Esophagus muscularis mucosa (tissue), 4 donors: ENCODE results near the gene AAK1. TPM values are rescaled to one million over a fixed set of nuclear protein-coding genes. Genes with fewer than 3 reads are reported as not detected.

Experiments used
- DNase-seq: peaks from one replicate; pipeline ENCODE4 v3.0.0-alpha.2; 2017; ENCODE audit errors: extremely low spot score
- H3K27ac ChIP-seq, 4 donors: fragments of 200-600 bp; sonication (generic); replicated peaks in 1 of 4; 1 replicate in 3 of 4; 2 replicates in 1 of 4; pipeline ENCODE4 v1.5.1; 2016 to 2019; ENCODE audit warnings: mild to moderate bottlenecking in 1 of 4
- H3K27me3 ChIP-seq, 4 donors: fragments of 200-600 bp; sonication (generic); one replicate each; pipeline versions ENCODE4 v1.5.1 to v1.6.0; 2016 to 2019
- H3K36me3 ChIP-seq, 4 donors: fragments of 200-600 bp; sonication (generic); one replicate each; pipeline ENCODE4 v1.5.1; 2016 to 2019
- H3K4me1 ChIP-seq, 4 donors: fragments of 200-600 bp; sonication (generic); one replicate each; pipeline ENCODE4 v1.5.1; 2016 to 2019
- H3K4me3 ChIP-seq, 4 donors: fragments of 200-600 bp; sonication (generic); 1 replicate in 2 of 4; 2 replicates in 2 of 4; pipeline ENCODE4 v1.5.1; 2016 to 2019; ENCODE audit warnings: mild to moderate bottlenecking in 4 of 4, moderate library complexity in 1 of 4
- H3K9me3 ChIP-seq, 4 donors: fragments of 200-600 bp; sonication (generic); 1 replicate in 3 of 4; 2 replicates in 1 of 4; pipeline ENCODE4 v1.5.1; 2016 to 2019
- EP300 ChIP-seq: sonication (generic); formaldehyde crosslinking; IDR thresholded peaks from one replicate; pipeline ENCODE4 v1.6.1; 2017; ENCODE audit warnings: antibody characterized with exemption
- POLR2A ChIP-seq: fragments of 450-650 bp; IDR thresholded peaks from one replicate; pipeline ENCODE4 v1.6.1; 2017; ENCODE audit warnings: antibody characterized with exemption, moderate library complexity, mild to moderate bottlenecking, low read depth
- POLR2AphosphoS5 ChIP-seq, 2 donors: sonication (generic); formaldehyde crosslinking; IDR thresholded peaks; one replicate each; pipeline ENCODE4 v1.6.1; 2017; ENCODE audit warnings: antibody characterized with exemption in 2 of 2
- WGBS: methylation state at CpG from one replicate; pipeline ENCODE4 v1.1.5; 2018; 5-methylcytosine and 5-hydroxymethylcytosine counted together
- intact Hi-C: fragments of 100-400 bp; cut with DNase I; formaldehyde crosslinking; loops from one replicate; pipeline ENCODE4 v1.15.1; 2023
- total RNA-seq, 4 donors: library from RNA; depleted of rRNA; stranded (reverse); fragments of >200 nt; gene quantifications; one replicate each; pipeline versions ENCODE4 v1.1.0 to v1.2.1, GENCODE V29; 2016
- TF ChIP-seq, protein P1 (sequence below), 3 experiments: fragments of 200-600 bp in 2 of 3; fragments of 450-650 bp in 1 of 3; sonication (generic) in 2 of 3; IDR thresholded peaks; one replicate each; pipeline ENCODE4 v1.5.1; 2017 to 2019; ENCODE audit warnings: antibody characterized with exemption in 3 of 3, mild to moderate bottlenecking in 2 of 3, moderate library complexity in 1 of 3

Gene AAK1
- total RNA-seq, 4 donors from 2014 or later: 27.8 to 53.2 (median 41.9) TPM

DNA sequence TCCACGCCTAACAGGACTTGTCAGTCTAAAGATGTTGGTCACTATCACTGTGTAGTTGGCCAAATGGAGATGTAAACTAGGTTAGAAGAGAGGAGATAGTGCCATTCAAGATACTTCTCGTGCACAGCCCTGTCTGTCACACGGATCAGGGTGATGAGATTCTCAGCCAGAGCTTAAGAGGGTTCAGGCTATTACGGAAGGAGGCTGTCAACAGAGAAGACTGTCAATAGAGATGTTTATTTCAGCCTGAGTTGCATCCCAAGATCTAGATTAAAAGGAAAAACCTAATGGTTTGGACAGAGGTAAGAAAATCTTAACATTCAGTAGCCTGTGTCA, 83.4 kb downstream of the AAK1 start:
- H3K27me3 ChIP-seq: no peaks in the 10 kb centered on the region
- no peak overlapping the region for H3K27ac ChIP-seq
- TF ChIP-seq, protein P1, sequence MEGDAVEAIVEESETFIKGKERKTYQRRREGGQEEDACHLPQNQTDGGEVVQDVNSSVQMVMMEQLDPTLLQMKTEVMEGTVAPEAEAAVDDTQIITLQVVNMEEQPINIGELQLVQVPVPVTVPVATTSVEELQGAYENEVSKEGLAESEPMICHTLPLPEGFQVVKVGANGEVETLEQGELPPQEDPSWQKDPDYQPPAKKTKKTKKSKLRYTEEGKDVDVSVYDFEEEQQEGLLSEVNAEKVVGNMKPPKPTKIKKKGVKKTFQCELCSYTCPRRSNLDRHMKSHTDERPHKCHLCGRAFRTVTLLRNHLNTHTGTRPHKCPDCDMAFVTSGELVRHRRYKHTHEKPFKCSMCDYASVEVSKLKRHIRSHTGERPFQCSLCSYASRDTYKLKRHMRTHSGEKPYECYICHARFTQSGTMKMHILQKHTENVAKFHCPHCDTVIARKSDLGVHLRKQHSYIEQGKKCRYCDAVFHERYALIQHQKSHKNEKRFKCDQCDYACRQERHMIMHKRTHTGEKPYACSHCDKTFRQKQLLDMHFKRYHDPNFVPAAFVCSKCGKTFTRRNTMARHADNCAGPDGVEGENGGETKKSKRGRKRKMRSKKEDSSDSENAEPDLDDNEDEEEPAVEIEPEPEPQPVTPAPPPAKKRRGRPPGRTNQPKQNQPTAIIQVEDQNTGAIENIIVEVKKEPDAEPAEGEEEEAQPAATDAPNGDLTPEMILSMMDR (IDR thresholded peaks at IDR 0.05): no peak
- no peak for TF ChIP-seq POLR2A
- no peak for TF ChIP-seq POLR2AphosphoS5 (IDR thresholded peaks at IDR 0.05)
- no peak for TF ChIP-seq EP300
- peaks cover 0 to 10% (median 3%) of the 10 kb centered on the region in 4 donors for H3K36me3 ChIP-seq
- intact Hi-C loops: loop anchor here (5.0 kb wide), 1 partner anchor 82 kb away; the partner anchor contains the start of gene AAK1
- no peaks in the 10 kb centered on the region for H3K9me3 ChIP-seq
- no peak overlapping the region for H3K4me3 ChIP-seq
- 94% methylated on average over 4 of the region's 4 CpGs for WGBS
- DNase-seq: no peak
- peaks cover 17 to 34% (median 19%) of the 10 kb centered on the region in 4 donors for H3K4me1 ChIP-seq

DNA sequence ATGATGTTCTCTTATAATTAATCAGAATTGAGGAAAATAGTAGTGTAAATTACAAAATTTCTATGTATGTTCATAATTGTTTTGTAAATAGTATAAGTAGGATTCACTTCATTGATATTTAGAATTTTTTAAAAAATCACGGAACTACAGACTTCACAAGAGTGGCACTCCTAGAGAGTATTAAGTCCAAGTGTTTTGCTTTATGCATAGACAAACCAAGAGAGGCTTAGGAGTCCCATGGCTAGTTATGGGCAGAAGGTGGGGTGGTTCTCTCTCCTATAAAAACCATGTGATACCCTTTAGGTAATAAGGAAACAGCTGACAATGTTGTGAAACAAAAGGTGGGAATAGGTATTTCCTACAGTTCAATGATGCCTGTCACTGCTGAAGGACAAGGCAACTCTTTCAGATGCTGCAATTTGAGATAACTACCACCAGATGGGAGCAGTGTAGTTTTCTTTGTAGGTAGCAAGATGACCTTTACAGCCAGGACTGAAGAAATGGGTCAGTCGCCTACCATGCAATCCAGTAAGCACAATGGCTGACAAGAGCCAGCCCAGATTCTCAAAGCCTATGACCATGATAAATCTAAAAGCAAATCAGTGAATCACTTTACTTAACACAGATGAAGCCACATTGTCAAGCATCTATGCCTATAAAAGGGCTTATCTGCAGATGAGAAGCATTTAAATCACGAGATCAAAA, 83.9 kb downstream of the AAK1 start:
- no peaks in the 10 kb centered on the region for H3K27me3 ChIP-seq
- peaks cover 0 to 10% (median 3%) of the 10 kb centered on the region in 4 donors for H3K36me3 ChIP-seq
- WGBS: 70% methylated on average over 3 of the region's 3 CpGs

DNA sequence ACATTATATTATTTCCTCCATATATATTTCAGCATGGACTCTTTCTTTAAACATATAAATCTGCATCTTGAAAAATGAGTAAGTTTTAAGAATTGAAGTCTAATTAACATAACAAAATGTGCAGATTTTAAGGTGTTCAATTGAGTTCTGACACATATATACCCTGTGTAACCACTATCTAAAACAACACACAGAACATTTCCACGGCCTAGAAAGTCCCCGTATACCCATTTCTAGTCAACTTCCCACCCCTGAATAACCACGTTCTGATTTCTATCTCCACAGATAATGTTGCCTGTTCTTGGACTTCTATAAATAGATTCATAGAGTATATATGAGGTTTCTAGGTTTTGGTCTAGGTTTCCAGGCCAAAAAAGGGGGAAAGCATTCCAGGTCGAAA, 87.5 kb downstream of the AAK1 start:
- WGBS: 80% methylated on average over 4 of the region's 4 CpGs
- H3K9me3 ChIP-seq: no peaks in the 10 kb centered on the region
- no peak for DNase-seq
- peaks cover 0 to 10% (median 3%) of the 10 kb centered on the region in 4 donors for H3K36me3 ChIP-seq
- no peak overlapping the region for H3K4me3 ChIP-seq
- H3K4me1 ChIP-seq: peaks cover 13 to 22% (median 20%) of the 10 kb centered on the region in 4 donors
- no peak overlapping the region for H3K27ac ChIP-seq
- TF ChIP-seq POLR2AphosphoS5 (IDR thresholded peaks at IDR 0.05) (no peak), POLR2A (no peak), EP300 (no peak)
- TF ChIP-seq, protein P1 (IDR thresholded peaks at IDR 0.05): no peak
- intact Hi-C loops: loop anchor here (5.0 kb wide), 1 partner anchor 156 kb away; no protein-coding TSS in a partner anchor
- H3K27me3 ChIP-seq: no peaks in the 10 kb centered on the region

More for the DNA sequence above, 83.9 kb downstream of the AAK1 start:
- H3K4me1 ChIP-seq: peaks cover 17 to 35% (median 20%) of the 10 kb centered on the region in 4 donors
- no peak overlapping the region for H3K4me3 ChIP-seq
- intact Hi-C loops: loop anchor here (5.0 kb wide), 2 partner anchors 83 to 153 kb away; partner anchors contain the start of gene AAK1
- H3K9me3 ChIP-seq: no peaks in the 10 kb centered on the region
- TF ChIP-seq, protein P1 (IDR thresholded peaks at IDR 0.05): peak; percentile 47 to 59 (median 58)
- TF ChIP-seq EP300: no peak
- no peak for DNase-seq
- no peak overlapping the region for H3K27ac ChIP-seq

DNA sequence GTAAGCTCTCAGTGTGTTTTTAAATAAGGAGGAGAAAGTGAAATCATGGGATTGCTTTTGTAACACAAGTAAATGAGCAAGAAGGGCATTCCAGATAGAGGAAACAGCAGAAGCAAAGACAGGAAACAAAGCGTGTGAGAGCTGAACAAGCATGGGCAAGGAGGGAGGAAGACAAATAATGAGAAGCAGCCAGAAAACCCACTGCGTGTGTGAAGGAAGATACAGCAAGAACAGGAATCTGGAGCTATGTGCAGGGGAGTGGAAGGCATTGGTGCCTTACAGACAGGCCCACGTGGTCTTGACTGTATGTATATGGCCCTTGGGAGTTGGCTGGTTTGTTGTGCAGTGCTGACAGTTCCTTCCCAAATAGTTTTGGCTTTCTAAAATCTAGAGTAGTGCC, 88.6 kb downstream of the AAK1 start:
- DNase-seq: no peak
- Histone ChIP-seq H3K4me3 (no peak overlapping the region), H3K36me3 (peaks cover 0 to 10% (median 3%) of the 10 kb centered on the region in 4 donors), H3K4me1 (peaks cover 5 to 16% (median 13%) of the 10 kb centered on the region in 4 donors), H3K27me3 (no peaks in the 10 kb centered on the region), H3K27ac (peak overlapping the region in 2 of 4 donors; percentile 10 to 32), H3K9me3 (no peaks in the 10 kb centered on the region)
- TF ChIP-seq POLR2AphosphoS5 (IDR thresholded peaks at IDR 0.05): no peak
- no peak for TF ChIP-seq POLR2A
- no peak for TF ChIP-seq EP300
- TF ChIP-seq, protein P1 (IDR thresholded peaks at IDR 0.05): no peak
- intact Hi-C loops: loop anchor here (5.0 kb wide), 1 partner anchor 157 kb away; no protein-coding TSS in a partner anchor
- WGBS: 56% methylated on average over 3 of the region's 3 CpGs
